H1 (cell line): ENCODE data around the gene KCTD16.

Source experiments
- POLR2AphosphoS5 ChIP-seq: IDR thresholded peaks from 2 replicates; pipeline ENCODE4 v1.6.1; 2011; ENCODE audit warnings: low read depth, low read length
- SP4 ChIP-seq: IDR thresholded peaks from 2 replicates; pipeline ENCODE4 v1.6.1; 2012; ENCODE audit warnings: low read length, inconsistent platforms
- TF ChIP-seq, protein P1 (sequence below), 3 experiments: IDR thresholded peaks; 1 replicate in 2 of 3; 2 replicates in 1 of 3; pipeline versions ENCODE4 v1.5.1 to v1.6.1; 2011; ENCODE audit warnings: low read length in 3 of 3, mild to moderate bottlenecking in 3 of 3, inconsistent platforms in 2 of 3, low read depth in 1 of 3, moderate library complexity in 1 of 3; ENCODE audit not compliant: insufficient read depth in 1 of 3; ENCODE audit errors: control extremely low read depth in 1 of 3

DNA sequence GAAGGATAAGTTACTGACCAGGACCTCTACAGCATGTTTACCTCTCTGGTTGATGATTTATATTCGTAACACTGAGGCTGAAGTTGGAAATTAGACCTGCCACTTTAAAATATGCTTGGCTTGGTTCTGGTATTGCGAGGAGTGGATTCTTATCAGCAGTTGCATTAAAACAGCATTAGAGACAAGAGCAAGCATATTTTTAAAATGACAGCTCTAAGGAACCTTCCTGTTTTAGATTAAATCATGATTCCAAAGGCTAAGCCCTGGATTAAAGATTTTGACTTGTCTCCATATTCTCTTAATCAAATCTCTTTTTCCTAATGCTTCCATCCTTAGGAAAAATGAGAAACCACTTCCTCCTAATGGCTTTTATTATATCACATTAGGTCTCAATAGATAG lies 277.8 kb downstream of the KCTD16 start:
- TF ChIP-seq POLR2AphosphoS5 (no peak), SP4 (no peak)
- TF ChIP-seq, protein P1, sequence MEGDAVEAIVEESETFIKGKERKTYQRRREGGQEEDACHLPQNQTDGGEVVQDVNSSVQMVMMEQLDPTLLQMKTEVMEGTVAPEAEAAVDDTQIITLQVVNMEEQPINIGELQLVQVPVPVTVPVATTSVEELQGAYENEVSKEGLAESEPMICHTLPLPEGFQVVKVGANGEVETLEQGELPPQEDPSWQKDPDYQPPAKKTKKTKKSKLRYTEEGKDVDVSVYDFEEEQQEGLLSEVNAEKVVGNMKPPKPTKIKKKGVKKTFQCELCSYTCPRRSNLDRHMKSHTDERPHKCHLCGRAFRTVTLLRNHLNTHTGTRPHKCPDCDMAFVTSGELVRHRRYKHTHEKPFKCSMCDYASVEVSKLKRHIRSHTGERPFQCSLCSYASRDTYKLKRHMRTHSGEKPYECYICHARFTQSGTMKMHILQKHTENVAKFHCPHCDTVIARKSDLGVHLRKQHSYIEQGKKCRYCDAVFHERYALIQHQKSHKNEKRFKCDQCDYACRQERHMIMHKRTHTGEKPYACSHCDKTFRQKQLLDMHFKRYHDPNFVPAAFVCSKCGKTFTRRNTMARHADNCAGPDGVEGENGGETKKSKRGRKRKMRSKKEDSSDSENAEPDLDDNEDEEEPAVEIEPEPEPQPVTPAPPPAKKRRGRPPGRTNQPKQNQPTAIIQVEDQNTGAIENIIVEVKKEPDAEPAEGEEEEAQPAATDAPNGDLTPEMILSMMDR (IDR thresholded peaks at IDR 0.05; ENCODE audit: control extremely low read depth in 1 of 3, insufficient read depth in 1 of 3, low read depth in 1 of 3, low read length in 3 of 3): no peak
